Measurements from ENCODE around the gene HPRT1. TPM values are rescaled to one million over a fixed set of nuclear protein-coding genes. Genes with fewer than 3 reads are reported as not detected.
A peak's percentile ranks its signal among the peaks of the same experiment; 100 is the strongest.

Gene HPRT1
- total RNA-seq, 1 donor from 2014 or later: 14.1 TPM

DNA sequence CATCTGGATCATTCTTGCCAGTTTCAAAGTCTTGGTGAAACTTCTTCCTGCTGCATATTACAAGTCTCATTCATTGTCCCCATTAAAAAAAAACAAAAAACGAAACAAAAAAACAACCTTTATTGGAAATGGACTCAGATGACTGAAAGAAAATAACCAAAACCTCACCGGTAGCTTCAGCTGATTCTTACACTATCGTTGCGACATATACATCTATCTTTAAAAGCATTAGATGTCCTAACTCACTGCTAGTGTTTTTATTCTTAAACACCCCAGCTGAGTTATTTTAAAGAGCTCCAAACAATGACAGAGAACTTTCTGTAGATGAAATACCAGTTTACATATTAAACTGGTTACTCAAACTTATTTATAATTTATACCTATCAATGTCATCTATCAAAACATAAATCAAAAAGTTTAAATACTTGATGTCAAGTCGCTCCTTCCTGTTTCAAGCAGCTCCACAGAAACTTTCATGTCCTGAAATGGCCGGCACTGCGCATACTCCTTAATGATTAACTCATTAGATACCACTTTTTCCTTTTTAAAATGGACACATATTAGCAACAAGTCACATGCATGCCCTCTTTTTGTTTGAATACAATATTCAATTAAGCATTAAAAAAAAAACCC, 87.2 kb downstream of the HPRT1 start:
- Histone ChIP-seq H3K36me3 (ENCODE audit: control insufficient read depth in 3 of 3, insufficient read depth in 3 of 3, low read length in 3 of 3) (no peaks in the 10 kb centered on the region), H3K27me3 (ENCODE audit: control insufficient read depth in 3 of 3, insufficient read depth in 3 of 3, low read length in 3 of 3) (peaks cover 4 to 18% (median 8%) of the 10 kb centered on the region in 3 donors), H3K9ac (ENCODE audit: low read depth in 1 of 3, low read length in 3 of 3) (no peak overlapping the region), H3K4me1 (ENCODE audit: control insufficient read depth in 3 of 3, insufficient read depth in 3 of 3, low read length in 3 of 3) (peaks cover 3 to 19% (median 15%) of the 10 kb centered on the region in 3 donors), H3K4me3 (ENCODE audit: low read length in 3 of 3) (no peak overlapping the region), H3K27ac (ENCODE audit: low read depth, low read length) (no peak overlapping the region), H3K9me3 (ENCODE audit: control insufficient read depth in 3 of 3, low read length in 3 of 3) (no peaks in the 10 kb centered on the region)

GRCh38 chrX:134548257-134549201, 88.6 kb downstream of the HPRT1 start:
- Histone ChIP-seq H3K9me3 (ENCODE audit: control insufficient read depth in 3 of 3, low read length in 3 of 3) (no peaks in the 10 kb centered on the region), H3K4me3 (ENCODE audit: low read length in 3 of 3) (peak overlapping the region; percentile 64 to 70 (median 70)), H3K36me3 (ENCODE audit: control insufficient read depth in 3 of 3, insufficient read depth in 3 of 3, low read length in 3 of 3) (no peaks in the 10 kb centered on the region), H3K9ac (ENCODE audit: low read depth in 1 of 3, low read length in 3 of 3) (peak overlapping the region; percentile 26 to 76 (median 61)), H3K27ac (ENCODE audit: low read depth, low read length) (peak overlapping the region; percentile 70), H3K27me3 (ENCODE audit: control insufficient read depth in 3 of 3, insufficient read depth in 3 of 3, low read length in 3 of 3) (peaks cover 4 to 18% (median 8%) of the 10 kb centered on the region in 3 donors), H3K4me1 (ENCODE audit: control insufficient read depth in 3 of 3, insufficient read depth in 3 of 3, low read length in 3 of 3) (peaks cover 3 to 19% (median 15%) of the 10 kb centered on the region in 3 donors)

Small RNA genes within 50 kb of the gene (small RNA-seq; reads per million reads assigned to genes)
- gene AC004383.1: not detected
- gene MIR450A1: 0.42 reads per million, percentile 53 among the genes with 10 or more reads in this experiment
- gene MIR450A2: 2.2 reads per million, percentile 86 among the genes with 10 or more reads in this experiment
- 186 reads per million, percentile 97 among the genes with 10 or more reads in this experiment for gene MIR450B
- 38.6 reads per million, percentile 95 among the genes with 10 or more reads in this experiment for gene MIR503
- gene MIR542: 260 reads per million, percentile 97 among the genes with 10 or more reads in this experiment

Other genes with a start within 250 kb of the HPRT1 start
- gene CCDC160, start 223.0 kb upstream of the HPRT1 start, total RNA-seq: under 0.01 TPM
- gene PHF6, start 86.9 kb upstream of the HPRT1 start, total RNA-seq: 14.6 TPM
- gene PLAC1, start 198.3 kb downstream of the HPRT1 start, total RNA-seq: not detected

Measured in skeletal muscle tissue (tissue), 5 donors.